Adipocyte (in vitro differentiated cells): ENCODE data around the gene ZNRF1.

Source experiments
- DNase-seq: peaks from one replicate; pipeline ENCODE4 v3.0.0-alpha.2; 2015; ENCODE audit warnings: low read depth
- H3K27me3 ChIP-seq: replicated peaks from 2 replicates; pipeline ENCODE4 v1.7.0; 2013; ENCODE audit warnings: mild to moderate bottlenecking, low read length, moderate library complexity; ENCODE audit not compliant: control insufficient read depth, insufficient read depth
- H3K36me3 ChIP-seq: 2 replicates; pipeline ENCODE4 v1.7.0; 2013; ENCODE audit warnings: low read length, mild to moderate bottlenecking, moderate library complexity; ENCODE audit not compliant: control insufficient read depth, insufficient read depth, severe bottlenecking
- H3K4me1 ChIP-seq: 2 replicates; pipeline ENCODE4 v1.7.0; 2013; ENCODE audit warnings: mild to moderate bottlenecking, low read length, moderate library complexity; ENCODE audit not compliant: control insufficient read depth, insufficient read depth
- H3K4me3 ChIP-seq: 2 replicates; pipeline ENCODE4 v1.7.0; 2013; ENCODE audit warnings: mild to moderate bottlenecking, low read length, moderate library complexity
- H3K9ac ChIP-seq: 2 replicates; pipeline ENCODE4 v1.7.0; 2013; ENCODE audit warnings: mild to moderate bottlenecking, low read length, moderate library complexity
- H3K9me3 ChIP-seq: 2 replicates; pipeline ENCODE4 v1.7.0; 2013; ENCODE audit warnings: mild to moderate bottlenecking, low read length, moderate library complexity; ENCODE audit not compliant: control insufficient read depth

Gene ZNRF1

DNA sequence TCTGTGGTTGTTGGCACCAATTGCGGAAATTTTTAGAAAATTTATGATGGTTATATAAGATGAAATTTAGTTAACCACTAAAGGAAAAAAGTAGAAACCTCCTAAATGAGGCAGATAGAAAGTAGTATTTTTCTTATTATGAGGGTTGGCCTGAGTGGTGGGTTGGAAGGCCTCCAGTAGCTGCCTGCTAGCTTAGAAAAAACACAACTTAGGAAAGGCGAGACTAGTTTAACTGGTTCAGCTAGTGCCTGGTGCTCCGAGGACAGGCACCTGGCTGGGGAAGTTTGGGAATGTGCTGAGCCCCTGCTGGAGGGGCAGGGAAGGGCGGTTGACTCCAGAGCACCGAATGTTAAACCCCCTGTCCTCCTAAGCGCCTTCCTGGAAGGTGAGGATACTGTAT lies 97.8 kb downstream of the ZNRF1 start:
- Histone ChIP-seq H3K36me3 (peaks cover 3% of the 10 kb centered on the region), H3K27me3 (no peaks in the 10 kb centered on the region), H3K9me3 (no peaks in the 10 kb centered on the region), H3K4me1 (peaks cover 6% of the 10 kb centered on the region), H3K4me3 (no peak overlapping the region), H3K9ac (no peak overlapping the region)
- no peak for DNase-seq

DNA sequence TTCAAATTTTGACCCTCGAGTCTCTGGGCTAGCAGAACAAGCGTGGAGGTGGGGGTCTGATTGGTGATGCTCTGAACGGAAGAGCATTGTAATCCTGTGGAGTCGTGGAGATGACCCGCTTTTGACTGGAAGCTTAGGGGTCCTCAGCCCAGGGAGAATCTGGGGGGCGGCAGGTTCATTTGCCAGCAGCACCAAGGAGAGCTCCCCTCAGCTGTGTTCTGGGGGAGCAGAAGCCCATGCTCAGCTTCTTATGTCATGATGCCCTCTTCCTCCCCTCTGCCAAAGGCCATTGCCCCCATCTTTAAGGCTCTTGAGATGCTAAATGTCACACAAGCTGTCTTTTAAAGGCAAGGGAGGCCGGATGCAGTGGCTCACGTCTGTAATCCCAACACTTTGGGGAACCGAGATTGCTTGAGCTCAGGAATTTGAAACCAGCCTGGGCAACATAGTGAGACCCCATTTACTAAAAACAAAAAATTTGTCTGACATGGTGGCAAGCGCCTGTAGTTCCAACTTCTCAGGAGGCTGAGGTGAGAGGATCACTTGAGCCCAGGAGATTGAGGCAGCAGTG lies 98.5 kb downstream of the ZNRF1 start:
- no peak for DNase-seq
- Histone ChIP-seq H3K27me3 (no peaks in the 10 kb centered on the region), H3K36me3 (peaks cover 3% of the 10 kb centered on the region), H3K4me3 (no peak overlapping the region), H3K9me3 (no peaks in the 10 kb centered on the region), H3K9ac (no peak overlapping the region), H3K4me1 (peaks cover 6% of the 10 kb centered on the region)

DNA sequence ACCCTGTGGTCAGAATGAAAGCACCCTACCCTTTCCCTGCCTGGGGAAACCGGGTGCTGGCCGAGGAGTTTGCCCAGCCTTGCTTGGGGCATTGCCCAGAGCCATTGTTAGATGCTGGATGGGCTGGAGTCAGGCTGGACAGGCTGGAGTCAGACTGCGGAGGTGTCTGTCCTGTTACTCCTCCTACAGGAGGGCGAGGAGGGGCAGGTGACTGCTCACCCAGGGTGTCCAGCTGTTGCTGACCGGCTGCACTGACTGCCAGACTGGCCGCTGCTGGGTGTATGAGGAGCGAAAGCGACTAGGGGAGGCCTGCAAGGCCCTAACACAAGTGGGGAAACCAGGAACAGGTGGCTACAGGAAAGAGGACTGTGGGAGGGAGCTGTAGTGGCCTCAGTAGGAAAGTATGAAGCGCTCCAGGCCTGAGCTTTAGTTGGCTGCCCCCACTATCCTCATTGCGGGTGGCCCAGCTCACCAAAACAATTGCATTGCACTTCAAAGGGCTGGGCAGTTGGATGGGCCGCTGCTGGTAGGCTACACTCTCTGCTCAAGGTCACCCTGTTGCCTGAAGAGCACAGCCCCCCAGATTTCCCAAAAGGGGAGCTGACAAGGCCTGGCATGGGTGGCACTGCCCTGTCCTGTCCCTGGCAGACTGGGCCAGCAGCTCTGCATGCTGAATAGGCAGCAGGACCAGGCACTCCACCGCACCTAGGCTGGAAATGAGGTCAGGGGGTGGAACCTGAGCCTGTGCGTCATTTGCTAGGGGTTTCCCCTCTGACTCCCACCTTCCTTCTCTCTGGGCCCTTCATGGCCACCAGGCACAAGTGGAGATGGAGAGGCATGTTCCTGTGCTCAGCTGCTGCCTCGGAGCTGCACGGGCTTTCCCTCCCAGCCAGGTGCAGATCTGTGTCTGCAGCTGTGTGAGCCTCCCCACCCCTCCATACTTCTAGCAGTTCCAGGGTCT lies 99.4 kb downstream of the ZNRF1 start:
- Histone ChIP-seq H3K9me3 (no peaks in the 10 kb centered on the region), H3K4me1 (peaks cover 6% of the 10 kb centered on the region), H3K27me3 (no peaks in the 10 kb centered on the region), H3K36me3 (peaks cover 3% of the 10 kb centered on the region), H3K4me3 (no peak overlapping the region), H3K9ac (no peak overlapping the region)
- DNase-seq = no peak

DNA sequence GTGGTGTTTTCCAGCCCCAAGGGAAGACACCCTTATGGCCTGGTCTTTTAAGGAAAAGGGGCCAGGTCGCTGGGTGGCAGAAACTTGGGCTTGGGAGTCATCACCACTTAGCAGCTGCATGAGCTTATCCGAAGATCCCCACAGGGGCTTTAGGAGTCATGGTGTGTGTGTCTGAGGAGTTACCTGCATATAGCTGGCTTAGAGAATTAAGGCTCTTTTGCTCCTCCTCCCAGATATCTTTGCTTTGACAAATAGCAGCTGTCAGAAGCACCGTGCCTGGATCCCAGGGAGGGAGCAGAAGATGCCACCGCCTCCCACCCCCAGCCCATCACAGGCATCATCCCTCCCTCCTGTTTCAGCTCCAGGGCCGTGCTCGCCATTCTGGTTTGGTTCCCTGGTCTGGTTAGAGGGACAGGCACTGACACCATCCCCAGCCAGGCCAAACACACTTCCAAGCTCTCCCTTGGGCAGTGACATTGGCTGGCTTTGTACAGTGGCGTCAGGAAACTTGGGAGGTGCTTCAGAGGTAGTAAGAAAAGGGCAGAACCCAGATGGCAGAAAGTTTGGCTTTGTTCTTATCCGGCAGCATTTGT lies 100.3 kb downstream of the ZNRF1 start:
- no peak overlapping the region for H3K4me3 ChIP-seq
- no peak for DNase-seq
- H3K9me3 ChIP-seq = no peaks in the 10 kb centered on the region
- peaks cover 3% of the 10 kb centered on the region for H3K36me3 ChIP-seq
- no peak overlapping the region for H3K9ac ChIP-seq
- H3K4me1 ChIP-seq = peaks cover 6% of the 10 kb centered on the region
- no peaks in the 10 kb centered on the region for H3K27me3 ChIP-seq

DNA sequence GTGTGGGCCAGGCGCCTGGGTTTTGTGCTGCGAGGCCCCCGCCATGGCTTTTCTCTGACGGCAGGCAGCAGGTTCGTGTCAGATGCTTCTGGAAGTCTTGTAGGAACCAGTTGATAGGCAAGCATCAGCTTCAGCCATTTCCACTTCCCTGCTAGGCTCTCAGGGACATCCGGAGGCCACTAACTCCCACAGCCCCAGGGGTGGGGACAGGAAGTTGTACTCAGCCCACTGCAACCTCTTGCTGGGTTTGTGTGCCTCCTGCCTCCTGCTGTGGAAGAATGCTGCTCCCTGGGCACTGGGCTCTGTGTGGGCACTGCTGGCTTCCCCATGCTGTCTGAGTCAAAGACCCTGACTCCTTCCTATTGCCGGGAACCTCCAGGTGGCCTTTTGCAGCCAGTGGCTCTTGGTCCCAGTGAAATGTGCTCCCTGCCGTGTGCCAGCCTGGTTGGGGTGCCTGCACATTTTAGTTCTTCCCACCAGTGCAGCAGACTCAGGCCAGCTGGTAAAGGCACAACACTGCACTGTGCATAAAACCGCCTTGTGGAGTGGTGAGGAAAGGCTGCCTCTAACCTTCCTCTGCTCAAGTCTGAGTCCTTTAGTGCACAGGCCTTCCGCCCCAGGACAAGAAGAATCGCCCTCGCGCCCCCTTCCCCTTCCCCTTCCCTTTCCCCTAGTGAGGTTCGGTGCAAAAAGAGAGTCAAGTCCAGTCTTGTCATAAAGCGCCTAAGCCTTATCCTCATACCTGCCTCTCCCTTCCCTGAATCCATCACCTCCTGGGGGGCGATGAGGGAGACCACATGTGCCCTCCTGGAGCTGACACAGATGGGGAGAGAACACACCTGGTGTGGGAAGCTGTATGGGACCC lies 101.1 kb downstream of the ZNRF1 start:
- no peak overlapping the region for H3K4me3 ChIP-seq
- H3K4me1 ChIP-seq = peaks cover 6% of the 10 kb centered on the region
- no peak for DNase-seq

DNA sequence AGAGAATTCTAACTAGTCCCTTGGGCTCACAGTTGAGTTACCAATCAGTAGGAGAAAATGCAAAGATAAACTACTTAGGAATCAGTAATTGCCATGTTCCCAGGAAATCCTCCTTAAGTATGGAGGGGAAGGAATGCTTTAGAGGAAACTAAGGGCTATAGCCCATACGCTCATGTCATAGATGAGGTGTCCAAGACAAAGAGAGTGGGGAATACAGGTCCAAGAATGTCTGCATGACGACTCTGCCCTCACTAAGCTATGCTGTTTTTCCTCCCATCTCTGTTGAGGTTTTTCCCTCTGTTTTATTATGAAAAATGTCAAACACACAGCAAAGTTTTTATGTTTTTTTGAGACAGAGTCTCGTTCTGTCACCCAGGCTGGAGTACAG lies 101.8 kb downstream of the ZNRF1 start:
- Histone ChIP-seq H3K4me3 (no peak overlapping the region), H3K36me3 (peaks cover 3% of the 10 kb centered on the region), H3K9me3 (no peaks in the 10 kb centered on the region), H3K27me3 (no peaks in the 10 kb centered on the region), H3K4me1 (peaks cover 11% of the 10 kb centered on the region), H3K9ac (no peak overlapping the region)
- no peak for DNase-seq

More for the DNA sequence above, 101.1 kb downstream of the ZNRF1 start:
- H3K9me3 ChIP-seq = no peaks in the 10 kb centered on the region
- no peak overlapping the region for H3K9ac ChIP-seq
- peaks cover 3% of the 10 kb centered on the region for H3K36me3 ChIP-seq
- no peaks in the 10 kb centered on the region for H3K27me3 ChIP-seq

DNA sequence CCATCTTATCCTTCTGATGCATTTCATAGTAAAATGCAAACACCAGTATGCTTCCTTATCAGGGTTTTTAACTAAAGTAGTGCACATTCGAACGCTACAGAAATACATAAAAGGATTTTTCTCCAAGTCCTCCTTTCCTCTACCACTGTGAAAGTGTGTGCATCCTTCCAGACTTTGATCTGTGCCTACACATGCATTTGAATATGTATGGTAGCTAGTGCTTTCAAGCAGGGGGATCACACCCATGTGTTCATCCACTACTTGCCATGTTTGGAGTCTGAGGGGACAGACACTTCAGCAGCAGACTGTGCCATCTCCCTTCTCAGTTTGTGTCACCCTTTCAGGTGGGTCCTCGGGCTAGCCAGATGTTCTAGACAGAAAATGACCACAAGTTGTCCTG lies 102.8 kb downstream of the ZNRF1 start:
- DNase-seq = no peak

DNA sequence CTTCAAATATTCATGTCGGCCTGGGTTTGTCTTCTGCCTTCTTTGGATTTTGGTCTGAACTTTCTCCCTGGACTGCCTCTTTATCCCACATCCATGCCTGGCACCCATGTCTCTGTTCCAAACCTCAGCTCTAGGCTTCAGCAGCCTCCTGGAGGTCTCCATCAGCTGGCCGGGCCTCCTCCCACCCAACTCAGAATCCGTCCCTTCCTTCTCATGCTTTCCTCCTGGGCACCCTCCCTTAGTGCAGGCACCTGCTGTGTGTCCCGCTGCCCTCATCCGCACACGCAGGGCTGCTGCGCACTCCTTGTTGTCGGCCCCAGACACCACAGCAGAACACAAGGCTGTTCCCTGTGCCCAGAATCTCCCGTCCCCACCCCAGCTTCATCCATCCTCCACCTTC lies 103.8 kb downstream of the ZNRF1 start:
- no peak for DNase-seq
- peaks cover 12% of the 10 kb centered on the region for H3K4me1 ChIP-seq
- H3K27me3 ChIP-seq = no peaks in the 10 kb centered on the region
- no peaks in the 10 kb centered on the region for H3K36me3 ChIP-seq
- H3K9me3 ChIP-seq = no peaks in the 10 kb centered on the region
- H3K4me3 ChIP-seq = no peak overlapping the region
- H3K9ac ChIP-seq = no peak overlapping the region

More for the DNA sequence above, 102.8 kb downstream of the ZNRF1 start:
- Histone ChIP-seq H3K27me3 (no peaks in the 10 kb centered on the region), H3K9ac (no peak overlapping the region), H3K36me3 (no peaks in the 10 kb centered on the region), H3K4me1 (peaks cover 11% of the 10 kb centered on the region), H3K9me3 (no peaks in the 10 kb centered on the region), H3K4me3 (no peak overlapping the region)

DNA sequence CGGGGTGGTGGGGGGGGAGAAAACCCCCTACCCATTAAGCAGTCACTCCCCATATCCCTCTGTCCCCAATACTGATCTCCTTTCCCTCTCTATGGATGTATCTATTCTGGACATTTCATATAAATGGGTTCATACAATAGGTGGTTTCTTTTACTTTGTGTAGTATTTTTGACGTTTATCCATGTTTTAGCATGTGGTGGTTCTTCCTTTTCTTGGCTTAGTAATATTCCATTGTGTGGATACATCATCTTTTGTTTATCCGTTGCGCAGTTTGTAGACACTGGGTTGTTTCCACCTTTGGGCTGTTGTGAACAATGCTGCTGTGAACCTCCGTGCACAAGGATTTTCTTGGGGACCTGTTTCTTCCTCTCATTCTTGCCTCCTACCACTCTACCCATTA lies 105.2 kb downstream of the ZNRF1 start:
- Histone ChIP-seq H3K27me3 (no peaks in the 10 kb centered on the region), H3K9me3 (no peaks in the 10 kb centered on the region), H3K9ac (no peak overlapping the region), H3K4me1 (peaks cover 26% of the 10 kb centered on the region), H3K36me3 (no peaks in the 10 kb centered on the region), H3K4me3 (no peak overlapping the region)
- DNase-seq = no peak

DNA sequence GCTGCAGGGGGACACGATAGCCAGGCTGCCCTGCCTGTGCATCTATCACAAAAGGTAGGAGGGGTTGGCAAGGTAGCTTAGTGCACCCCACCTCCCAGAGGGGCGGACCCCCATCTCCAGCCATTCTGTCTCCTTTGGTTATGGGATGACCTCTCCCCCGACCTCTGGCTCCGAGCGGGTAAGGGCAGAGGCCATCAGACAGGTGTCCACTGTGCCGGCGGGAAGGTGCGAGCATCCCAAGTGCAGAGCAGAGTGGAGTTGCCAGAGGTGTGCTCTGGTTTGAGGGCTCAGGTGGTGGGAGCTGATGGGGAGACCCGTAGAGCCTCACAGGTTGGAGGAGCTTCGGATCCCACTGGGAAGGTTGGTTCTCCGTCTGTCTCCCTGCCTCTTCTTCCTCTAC lies 106.0 kb downstream of the ZNRF1 start:
- Histone ChIP-seq H3K4me3 (no peak overlapping the region), H3K9ac (no peak overlapping the region), H3K9me3 (no peaks in the 10 kb centered on the region), H3K27me3 (no peaks in the 10 kb centered on the region), H3K36me3 (no peaks in the 10 kb centered on the region), H3K4me1 (peaks cover 32% of the 10 kb centered on the region)
- DNase-seq = no peak
